Upper lobe of left lung (tissue), 6 donors: ENCODE measurements around the gene CHKB. TPM values are rescaled to one million over a fixed set of nuclear protein-coding genes. Genes with fewer than 3 reads are reported as not detected.
A peak's percentile ranks its signal among the peaks of the same experiment; 100 is the strongest.
"Not testable (repeated sequence)": the region's sequence is repeated elsewhere in the genome, so short reads cannot be mapped to it uniquely, and the experiment has no call there.

Experiments used
- ATAC-seq, 2 donors: fragments of 200-7000 bp; cut with Tn5 transposase; one replicate each; pipeline ENCODE4 v1.9.1; 2022; ENCODE audit warnings: mild to moderate bottlenecking in 2 of 2, moderate library complexity in 2 of 2; ENCODE audit not compliant: low FRiP score in 2 of 2
- DNase-seq, 2 donors: peaks; one replicate each; pipeline ENCODE4 v3.0.0-alpha.2; 2019 to 2020
- H3K27ac ChIP-seq, 4 donors: fragments of 200-600 bp; sonication (generic); one replicate each; pipeline ENCODE4 v1.5.1; 2016 to 2019
- H3K27me3 ChIP-seq, 4 donors: fragments of 200-600 bp; sonication (generic); one replicate each; pipeline ENCODE4 v1.5.1; 2017 to 2019
- H3K36me3 ChIP-seq, 4 donors: fragments of 200-600 bp; sonication (generic); one replicate each; pipeline ENCODE4 v1.5.1; 2016 to 2019
- H3K4me1 ChIP-seq, 4 donors: fragments of 200-600 bp; sonication (generic); one replicate each; pipeline ENCODE4 v1.5.1; 2018 to 2019
- H3K4me3 ChIP-seq, 4 donors: fragments of 200-600 bp; sonication (generic); one replicate each; pipeline ENCODE4 v1.5.1; 2017 to 2019; ENCODE audit warnings: mild to moderate bottlenecking in 2 of 4, moderate library complexity in 1 of 4
- H3K9me3 ChIP-seq, 4 donors: fragments of 200-600 bp; sonication (generic); one replicate each; pipeline ENCODE4 v1.5.1; 2018 to 2019
- CTCF ChIP-seq, 6 experiments: fragments of 450-650 bp in 4 of 6; fragments of 200-600 bp in 2 of 6; sonication (generic) in 2 of 6; IDR thresholded peaks; one replicate each; pipeline ENCODE4 v1.5.1; 2016 to 2019; ENCODE audit warnings: antibody characterized with exemption in 6 of 6
- EP300 ChIP-seq, 4 donors: sonication (generic); formaldehyde crosslinking; IDR thresholded peaks; one replicate each; pipeline ENCODE4 v1.5.1; 2017; ENCODE audit warnings: antibody characterized with exemption in 4 of 4, control low read depth in 2 of 4
- POLR2A ChIP-seq, 4 donors: fragments of 450-650 bp; IDR thresholded peaks; one replicate each; pipeline ENCODE4 v1.5.1; 2016 to 2017; ENCODE audit warnings: antibody characterized with exemption in 4 of 4, mild to moderate bottlenecking in 2 of 4
- POLR2AphosphoS5 ChIP-seq, 2 donors: sonication (generic); formaldehyde crosslinking; IDR thresholded peaks; one replicate each; pipeline ENCODE4 v1.5.1; 2017; ENCODE audit warnings: antibody characterized with exemption in 2 of 2
- WGBS, 2 donors: methylation state at CpG; one replicate each; pipeline ENCODE4 v1.1.5; 2017 to 2018; 5-methylcytosine and 5-hydroxymethylcytosine counted together
- total RNA-seq, 6 donors: library from RNA; depleted of rRNA in 4 of 6; stranded (reverse); fragments of >200 nt in 4 of 6; gene quantifications; one replicate each; pipeline versions ENCODE4 v1.1.0 to v1.2.1, GENCODE V29; 2016 to 2021
- donor health status: DM: no; HTN: no; CAD: no; lungs with moderate emphysema.
- donor health status: DM: no; HTN: yes; CAD: no; lungs with severe emphysema.

CHKB gene
- total RNA-seq, 6 donors from 2014 or later = 42.7 to 294 (median 87.8) TPM

DNA sequence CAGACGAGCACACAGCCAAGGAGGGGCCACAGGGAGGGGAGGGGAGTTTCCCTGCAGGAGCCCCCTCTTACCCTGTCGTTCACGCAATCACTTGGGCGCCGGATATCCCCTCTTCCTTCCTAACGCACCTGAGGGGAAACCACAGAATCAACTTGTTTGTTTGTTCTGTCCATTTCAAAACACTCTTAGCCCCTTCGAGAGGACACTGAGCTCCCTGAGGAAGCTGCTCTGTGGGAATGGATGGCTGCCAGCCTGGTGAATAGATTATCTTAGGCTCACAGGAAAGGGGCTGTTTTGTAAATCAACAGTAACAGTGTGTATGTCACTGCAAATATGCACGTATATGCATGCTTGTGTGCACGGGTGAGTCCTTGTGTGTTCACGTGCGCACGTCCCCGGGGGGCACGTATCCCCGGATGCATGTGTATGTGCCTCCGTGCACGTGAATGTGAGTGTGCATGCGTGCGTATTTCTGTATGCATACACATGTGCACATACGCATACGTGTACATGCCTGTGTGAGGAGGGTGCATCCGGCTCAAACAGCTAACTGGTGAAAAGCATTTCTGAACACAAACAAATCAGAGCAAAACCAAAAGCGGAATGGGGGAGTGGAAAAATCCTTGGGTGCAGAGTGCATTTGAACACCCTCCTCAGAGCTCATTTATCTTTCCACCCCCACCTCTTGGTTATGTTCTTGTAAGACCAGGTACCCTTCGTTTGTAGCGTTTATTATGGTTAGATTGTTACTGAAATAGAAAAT, 38.1 kb upstream of the CHKB start:
- peaks cover 0 to 13% (median 5%) of the 10 kb centered on the region in 4 donors for H3K36me3 ChIP-seq
- ATAC-seq (peak; percentile 91 to 92), DNase-seq (peak; percentile 39 to 73)
- H3K9me3 ChIP-seq = no peaks in the 10 kb centered on the region
- H3K4me1 ChIP-seq = peaks cover 27 to 35% (median 30%) of the 10 kb centered on the region in 4 donors
- peak in 1 of 2 donors; percentile 22 for TF ChIP-seq POLR2AphosphoS5 (IDR thresholded peaks at IDR 0.05)
- no peak for TF ChIP-seq EP300 (IDR thresholded peaks at IDR 0.05)
- peak in 1 of 4 donors; percentile 20 for TF ChIP-seq POLR2A (IDR thresholded peaks at IDR 0.05)
- TF ChIP-seq CTCF (IDR thresholded peaks at IDR 0.05) = peak; percentile 1 to 92 (median 73)
- 14 to 16% methylated on average over 22 to 25 of the region's 25 CpGs for WGBS, 2 donors
- peak overlapping the region in 3 of 4 donors; percentile 12 to 49 (median 44) for H3K27ac ChIP-seq
- no peaks in the 10 kb centered on the region for H3K27me3 ChIP-seq
- peak overlapping the region in 3 of 4 donors; percentile 27 to 43 (median 40) for H3K4me3 ChIP-seq

DNA sequence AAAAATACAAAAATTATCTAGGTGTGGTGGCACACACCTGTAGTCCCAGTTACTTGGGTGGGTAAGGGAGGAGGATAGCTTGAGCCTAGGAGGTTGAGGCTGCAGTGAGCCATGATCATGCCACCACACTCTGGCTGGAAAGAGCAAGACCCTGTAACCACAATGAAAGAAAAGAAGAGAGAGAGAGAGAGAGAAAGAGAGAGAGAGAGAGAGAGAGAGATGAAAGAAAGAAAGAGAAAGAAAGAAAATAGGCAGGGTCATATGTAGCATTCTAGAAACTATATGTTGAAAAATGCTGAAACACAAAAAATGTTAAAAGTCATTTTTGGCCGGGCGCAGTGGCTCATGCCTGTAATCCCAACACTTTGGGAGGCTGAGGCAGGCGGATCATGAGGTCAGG, 31.6 kb upstream of the CHKB start:
- peaks cover 0 to 17% (median 11%) of the 10 kb centered on the region in 4 donors for H3K4me1 ChIP-seq
- DNase-seq, H3K36me3 ChIP-seq, ATAC-seq, H3K27me3 ChIP-seq, H3K27ac ChIP-seq, H3K9me3 ChIP-seq, H3K4me3 ChIP-seq: not testable (repeated sequence)
- 67 to 95% methylated on average over 3 of the region's 3 CpGs for WGBS, 2 donors

DNA sequence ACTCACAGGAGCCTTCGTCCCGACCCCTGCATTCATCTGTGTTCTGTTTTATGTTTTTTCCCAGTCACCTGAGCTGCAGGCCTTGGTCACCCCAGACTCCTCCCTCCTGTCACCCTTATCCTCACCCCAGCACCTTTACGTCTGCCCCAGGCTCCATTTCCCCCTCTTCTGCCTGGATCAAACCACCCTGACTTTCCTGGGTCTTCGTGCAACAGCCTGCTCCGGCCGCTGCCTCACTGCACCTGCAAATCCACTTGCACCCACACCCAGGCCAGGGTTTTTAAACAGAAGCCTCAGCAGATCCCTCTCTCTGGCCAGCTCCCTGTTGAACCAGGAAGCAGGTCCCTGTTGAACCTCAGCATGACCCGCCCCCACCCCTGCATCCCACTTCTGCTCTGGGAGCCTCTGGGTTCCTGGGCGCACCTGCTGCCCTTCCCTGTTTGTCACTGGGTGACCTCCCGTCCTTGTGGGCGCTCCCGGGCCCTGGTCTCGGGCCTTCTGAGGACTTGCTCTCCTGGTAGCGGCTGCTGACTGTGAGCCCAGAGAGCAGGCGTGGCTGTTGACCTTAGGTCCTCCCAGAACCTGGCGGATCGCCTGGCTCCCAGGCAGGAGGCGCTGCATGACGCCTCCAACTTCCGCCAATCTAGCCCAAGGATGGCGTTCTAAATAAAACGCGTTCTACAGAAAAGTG, 30.8 kb upstream of the CHKB start:
- H3K27ac ChIP-seq = peak overlapping the region in 3 of 4 donors; percentile 27 to 59 (median 57)
- peak; percentile 83 to 92 for DNase-seq
- peaks cover 0 to 17% (median 11%) of the 10 kb centered on the region in 4 donors for H3K4me1 ChIP-seq
- WGBS, 2 donors = 53 to 63% methylated on average over 16 to 22 of the region's 22 CpGs
- peak; percentile 69 to 93 for ATAC-seq
- H3K27me3 ChIP-seq = no peaks in the 10 kb centered on the region
- no peak overlapping the region for H3K4me3 ChIP-seq
- H3K9me3 ChIP-seq = no peaks in the 10 kb centered on the region
- no peak for TF ChIP-seq CTCF (IDR thresholded peaks at IDR 0.05)
- TF ChIP-seq EP300 (IDR thresholded peaks at IDR 0.05) = no peak
- TF ChIP-seq POLR2A (IDR thresholded peaks at IDR 0.05) = peak in 1 of 4 donors; percentile 63
- TF ChIP-seq POLR2AphosphoS5 (IDR thresholded peaks at IDR 0.05) = no peak
- H3K36me3 ChIP-seq = no peaks in the 10 kb centered on the region

DNA sequence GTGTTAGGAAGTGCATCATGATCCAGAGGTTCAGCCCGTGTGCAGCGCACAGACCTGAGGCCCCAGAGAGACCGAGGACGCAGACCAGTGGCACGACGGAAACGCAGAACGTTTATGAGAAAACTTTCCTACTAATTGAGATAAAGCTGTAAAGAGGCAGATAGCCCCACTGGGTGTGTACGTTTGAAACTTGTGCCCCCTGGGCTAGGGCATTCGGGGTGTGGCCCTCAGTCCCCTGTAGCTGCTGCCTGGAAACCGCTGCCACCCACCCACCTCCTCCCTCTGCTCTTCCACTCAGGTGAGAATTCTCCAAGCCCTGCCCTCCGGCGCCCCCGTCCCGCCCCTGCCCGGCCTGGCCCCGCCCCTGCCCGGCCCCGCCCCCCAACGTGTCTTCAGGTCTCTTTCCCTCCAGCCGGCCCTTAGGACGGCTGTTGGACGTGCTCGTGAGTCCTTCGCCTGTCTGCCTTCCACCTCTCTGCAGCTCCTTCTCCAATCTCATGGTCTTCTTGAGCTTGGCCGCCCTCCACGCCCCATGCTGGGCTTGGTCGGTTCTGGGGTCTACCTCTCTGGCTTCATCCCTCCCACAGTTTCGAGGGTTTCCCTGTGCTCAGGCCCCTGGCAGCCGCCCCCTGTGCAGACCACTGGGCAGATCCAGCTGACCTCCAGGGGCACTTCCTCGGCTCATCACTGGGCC, 30.0 kb upstream of the CHKB start:
- WGBS, 2 donors = 46% methylated on average over 19 to 24 of the region's 31 CpGs

More for the DNA sequence above, 30.0 kb upstream of the CHKB start:
- Histone ChIP-seq H3K27ac (peak overlapping the region in 2 of 4 donors; percentile 27 to 57), H3K27me3 (no peaks in the 10 kb centered on the region), H3K4me1 (peaks cover 0 to 17% (median 11%) of the 10 kb centered on the region in 4 donors), H3K9me3 (no peaks in the 10 kb centered on the region), H3K36me3 (no peaks in the 10 kb centered on the region), H3K4me3 (no peak overlapping the region)
- DNase-seq = peak in 1 of 2 donors; percentile 78
- ATAC-seq = peak in 1 of 2 donors; percentile 46
- TF ChIP-seq POLR2A (IDR thresholded peaks at IDR 0.05) = no peak
- TF ChIP-seq CTCF (IDR thresholded peaks at IDR 0.05) = no peak
- no peak for TF ChIP-seq POLR2AphosphoS5 (IDR thresholded peaks at IDR 0.05)
- TF ChIP-seq EP300 (IDR thresholded peaks at IDR 0.05) = no peak
